Peyer's patch (tissue), 4 donors: Measurements from ENCODE around the gene SLC4A7. TPM values are rescaled to one million over a fixed set of nuclear protein-coding genes. Genes with fewer than 3 reads are reported as not detected.
"Not testable (repeated sequence)": the region's sequence is repeated elsewhere in the genome, so short reads cannot be mapped to it uniquely, and the experiment has no call there.

ENCODE experiments used
- DNase-seq, 3 donors: peaks; one replicate each; pipeline ENCODE4 v3.0.0-alpha.2; 2017 to 2019
- H3K27ac ChIP-seq, 4 donors: fragments of 200-600 bp; sonication (generic); one replicate each; pipeline ENCODE4 v1.5.1; 2016 to 2019
- H3K27me3 ChIP-seq, 2 donors: fragments of 200-600 bp; sonication (generic); one replicate each; pipeline ENCODE4 v1.5.1; 2019
- H3K36me3 ChIP-seq, 3 donors: fragments of 200-600 bp; sonication (generic); one replicate each; pipeline ENCODE4 v1.5.1; 2016 to 2019
- H3K4me1 ChIP-seq, 4 donors: fragments of 200-600 bp; sonication (generic); one replicate each; pipeline ENCODE4 v1.5.1; 2016 to 2019
- H3K4me3 ChIP-seq, 4 donors: fragments of 200-600 bp; sonication (generic); 1 replicate in 3 of 4; 2 replicates in 1 of 4; pipeline ENCODE4 v1.5.1; 2016 to 2019; ENCODE audit warnings: mild to moderate bottlenecking in 1 of 4
- H3K9me3 ChIP-seq, 4 donors: fragments of 200-600 bp; sonication (generic); one replicate each; pipeline ENCODE4 v1.5.1; 2016 to 2019; ENCODE audit warnings: mild to moderate bottlenecking in 1 of 4
- CTCF ChIP-seq, 6 experiments: fragments of 450-650 bp in 4 of 6; fragments of 200-600 bp in 2 of 6; sonication (generic) in 1 of 6; IDR thresholded peaks; one replicate each; pipeline ENCODE4 v1.5.1; 2017 to 2019; ENCODE audit warnings: antibody characterized with exemption in 6 of 6, mild to moderate bottlenecking in 3 of 6, moderate library complexity in 1 of 6
- POLR2A ChIP-seq, 2 donors: fragments of 450-650 bp; IDR thresholded peaks; one replicate each; pipeline ENCODE4 v1.5.1; 2017; ENCODE audit warnings: antibody characterized with exemption in 2 of 2, mild to moderate bottlenecking in 2 of 2, moderate library complexity in 2 of 2
- total RNA-seq, 4 donors: library from RNA; depleted of rRNA; stranded (reverse); fragments of >200 nt; gene quantifications; one replicate each; pipeline ENCODE4 v1.1.0, GENCODE V29; 2016

The SLC4A7 gene
- total RNA-seq, 4 donors from 2014 or later, result 92.4 to 201 (median 152) TPM

DNA sequence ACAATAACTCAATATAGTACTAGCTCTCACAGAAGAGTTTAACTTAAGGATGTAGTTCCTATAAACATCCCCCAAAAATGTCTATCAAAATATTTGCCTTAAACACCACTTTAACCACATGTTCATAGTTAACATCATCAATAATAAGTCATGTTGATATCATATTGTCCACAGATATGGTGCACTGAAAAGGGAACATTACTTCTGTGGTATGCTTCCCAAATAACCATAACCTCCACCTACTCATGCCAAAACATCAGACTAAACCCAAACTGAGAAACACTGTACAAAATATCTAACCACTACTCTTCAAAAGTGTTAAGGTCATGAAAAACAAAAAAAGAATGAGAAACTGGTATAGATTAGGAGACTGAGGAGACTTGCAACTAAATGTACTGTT, 32.9 kb downstream of the SLC4A7 start:
- H3K27me3 ChIP-seq, result no peaks in the 10 kb centered on the region
- H3K4me3 ChIP-seq, result no peak overlapping the region
- H3K4me1 ChIP-seq, result peaks cover 0 to 2% (median 0%) of the 10 kb centered on the region in 4 donors
- no peak for TF ChIP-seq CTCF (IDR thresholded peaks at IDR 0.05)
- no peak for DNase-seq
- H3K9me3 ChIP-seq, result no peaks in the 10 kb centered on the region
- H3K36me3 ChIP-seq, result peaks cover 0 to 22% (median 0%) of the 10 kb centered on the region in 3 donors
- no peak overlapping the region for H3K27ac ChIP-seq

DNA sequence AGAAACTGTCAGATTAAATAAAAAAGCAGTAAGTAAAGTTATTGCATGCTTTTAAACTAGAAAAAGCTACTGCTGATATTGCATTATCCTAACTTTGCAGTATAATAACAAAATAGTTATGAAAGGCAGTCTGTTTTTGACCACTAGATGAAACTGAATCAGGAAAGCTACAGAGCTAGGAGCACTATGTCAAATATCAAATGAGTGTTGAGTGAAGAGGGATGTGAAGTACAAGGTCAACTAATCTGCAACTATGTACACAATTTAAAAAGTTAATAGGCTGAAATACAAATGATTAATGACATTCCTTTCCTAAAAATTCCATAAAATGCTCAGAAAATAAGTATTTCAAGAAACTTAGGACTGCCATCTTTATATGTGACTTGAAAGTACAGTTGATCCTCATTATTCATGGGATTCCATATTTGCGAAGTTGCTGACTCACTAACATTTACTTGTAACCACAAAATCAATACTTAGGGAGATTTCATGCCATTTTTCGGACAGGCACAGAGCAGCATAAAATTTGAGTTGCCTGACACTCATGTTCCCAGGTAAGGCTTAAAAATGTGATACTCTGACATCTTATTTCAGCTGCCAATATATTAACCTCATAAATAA, 34.5 kb downstream of the SLC4A7 start:
- no peak for DNase-seq
- Histone ChIP-seq H3K36me3 (peaks cover 0 to 28% (median 0%) of the 10 kb centered on the region in 3 donors), H3K4me3 (no peak overlapping the region), H3K4me1 (no peaks in the 10 kb centered on the region), H3K9me3 (no peaks in the 10 kb centered on the region), H3K27ac (no peak overlapping the region), H3K27me3 (no peaks in the 10 kb centered on the region)
- TF ChIP-seq CTCF (IDR thresholded peaks at IDR 0.05), result no peak
- no peak for TF ChIP-seq POLR2A (IDR thresholded peaks at IDR 0.05)

- H3K27me3 ChIP-seq, DNase-seq, H3K4me3 ChIP-seq, H3K4me1 ChIP-seq, H3K9me3 ChIP-seq, H3K27ac ChIP-seq: not testable (repeated sequence)
- peaks cover 0 to 68% (median 0%) of the 10 kb centered on the region in 3 donors for H3K36me3 ChIP-seq
Measured at GRCh38 chr3:27442995-27443394, 41.2 kb downstream of the SLC4A7 start.

DNA sequence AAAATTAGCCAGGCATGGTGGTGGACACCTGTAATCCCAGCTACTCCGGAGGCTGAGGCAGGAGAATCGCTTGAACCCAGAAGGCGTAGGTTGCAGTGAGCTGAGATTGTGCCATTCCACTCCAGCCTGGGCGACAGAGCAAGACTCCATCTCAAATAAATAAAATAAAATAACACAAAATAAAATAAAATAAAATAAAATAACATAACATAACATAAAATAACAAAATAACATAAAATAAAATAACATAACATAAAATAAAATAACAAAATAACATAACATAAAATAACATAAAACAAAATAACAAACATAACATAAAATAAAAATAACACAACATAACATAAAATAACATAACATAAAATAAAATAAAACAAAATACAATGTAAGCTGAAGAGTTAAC, 45.8 kb downstream of the SLC4A7 start:
- H3K9me3 ChIP-seq, H3K27me3 ChIP-seq, DNase-seq, H3K4me1 ChIP-seq, H3K27ac ChIP-seq, H3K4me3 ChIP-seq: not testable (repeated sequence)
- peaks cover 0 to 79% (median 3%) of the 10 kb centered on the region in 3 donors for H3K36me3 ChIP-seq

DNA sequence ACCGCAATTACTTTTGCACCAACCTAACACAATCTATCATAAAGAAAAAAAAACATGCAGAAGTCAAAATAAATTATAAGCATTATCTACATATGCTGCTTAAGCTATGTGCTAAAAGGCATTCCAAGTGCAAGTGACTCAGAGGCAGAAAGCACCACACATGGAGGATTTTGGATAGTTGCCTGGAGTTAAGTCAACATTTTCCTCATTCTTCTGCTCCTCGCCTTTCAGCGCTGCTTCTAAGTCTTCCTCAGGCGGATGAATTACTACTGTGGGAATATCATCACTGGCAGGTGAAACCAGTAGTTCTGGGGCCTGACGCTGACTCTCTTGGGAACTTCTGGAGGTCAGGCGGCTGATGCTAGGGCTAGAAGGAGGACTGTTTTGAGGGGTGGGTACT, 53.1 kb downstream of the SLC4A7 start:
- Histone ChIP-seq H3K27ac (no peak overlapping the region), H3K4me1 (no peaks in the 10 kb centered on the region), H3K9me3 (no peaks in the 10 kb centered on the region), H3K4me3 (no peak overlapping the region), H3K27me3 (no peaks in the 10 kb centered on the region), H3K36me3 (peaks cover 0 to 71% (median 1%) of the 10 kb centered on the region in 3 donors)
- TF ChIP-seq POLR2A (IDR thresholded peaks at IDR 0.05) (no peak), CTCF (IDR thresholded peaks at IDR 0.05) (no peak)
- no peak for DNase-seq

DNA sequence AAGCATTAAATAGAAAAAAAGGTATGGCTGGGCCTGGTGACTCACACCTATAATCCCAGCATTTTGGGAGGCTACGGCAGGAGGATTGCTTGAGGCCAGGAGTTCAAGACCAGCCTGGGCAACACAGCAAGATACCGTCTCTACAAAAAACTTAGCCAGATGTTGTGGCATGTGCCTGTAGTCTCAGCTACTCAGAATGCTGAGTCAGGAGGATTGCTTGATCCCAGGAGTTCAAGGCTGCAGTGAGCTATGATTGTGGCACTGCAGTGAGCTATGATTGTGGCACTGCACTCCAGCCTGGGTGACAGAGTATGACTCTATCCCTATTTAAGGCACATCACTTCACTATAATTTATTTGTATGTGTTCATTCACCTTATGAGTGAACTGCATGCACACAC, 54.3 kb downstream of the SLC4A7 start:
- DNase-seq, result no peak
- Histone ChIP-seq H3K4me3 (no peak overlapping the region), H3K4me1 (no peaks in the 10 kb centered on the region), H3K27ac (no peak overlapping the region), H3K27me3 (no peaks in the 10 kb centered on the region), H3K36me3 (peaks cover 0 to 59% (median 0%) of the 10 kb centered on the region in 3 donors), H3K9me3 (no peaks in the 10 kb centered on the region)
- TF ChIP-seq CTCF (IDR thresholded peaks at IDR 0.05) (no peak), POLR2A (IDR thresholded peaks at IDR 0.05) (no peak)

- H3K4me3 ChIP-seq, result no peak overlapping the region
- no peak for DNase-seq
- H3K4me1 ChIP-seq, result no peaks in the 10 kb centered on the region
- H3K27ac ChIP-seq, result no peak overlapping the region
- H3K36me3 ChIP-seq, result peaks cover 0 to 54% (median 0%) of the 10 kb centered on the region in 3 donors
- no peaks in the 10 kb centered on the region for H3K27me3 ChIP-seq
- TF ChIP-seq POLR2A (IDR thresholded peaks at IDR 0.05) (no peak), CTCF (IDR thresholded peaks at IDR 0.05) (no peak)
- no peaks in the 10 kb centered on the region for H3K9me3 ChIP-seq
Measured at GRCh38 chr3:27428446-27428845, 55.7 kb downstream of the SLC4A7 start.
